ENCODE results near the gene KRT75. TPM values are rescaled to one million over a fixed set of nuclear protein-coding genes. Genes with fewer than 3 reads are reported as not detected.

KRT75 gene
- total RNA-seq, 1 donor from 2014 or later = not detected

DNA sequence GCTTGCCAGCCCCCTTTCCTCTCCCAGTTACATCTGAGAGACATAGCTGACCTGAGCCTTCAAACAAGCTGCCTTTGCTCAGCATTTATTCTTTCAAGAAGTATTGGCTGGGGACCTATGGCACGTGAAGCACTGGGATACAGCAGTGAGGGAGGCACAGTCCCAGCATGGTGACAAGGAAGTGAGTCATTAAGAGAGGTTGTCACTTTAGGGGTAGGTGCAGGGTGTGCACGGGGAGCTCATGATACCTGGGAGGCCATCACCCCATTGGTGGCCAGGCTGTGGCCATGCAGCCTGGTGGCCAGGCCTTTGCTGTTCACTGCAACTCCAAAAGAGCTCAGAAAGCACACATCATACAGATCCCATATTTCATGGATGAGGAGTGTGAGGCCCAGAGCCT, 5.7 kb upstream of the KRT75 start:
- no peak for DNase-seq (ENCODE audit: low spot score)

- DNase-seq (ENCODE audit: low spot score) = no peak
Observed at GRCh38 chr12:52439420-52439819, 5.2 kb upstream of the KRT75 start.

DNA sequence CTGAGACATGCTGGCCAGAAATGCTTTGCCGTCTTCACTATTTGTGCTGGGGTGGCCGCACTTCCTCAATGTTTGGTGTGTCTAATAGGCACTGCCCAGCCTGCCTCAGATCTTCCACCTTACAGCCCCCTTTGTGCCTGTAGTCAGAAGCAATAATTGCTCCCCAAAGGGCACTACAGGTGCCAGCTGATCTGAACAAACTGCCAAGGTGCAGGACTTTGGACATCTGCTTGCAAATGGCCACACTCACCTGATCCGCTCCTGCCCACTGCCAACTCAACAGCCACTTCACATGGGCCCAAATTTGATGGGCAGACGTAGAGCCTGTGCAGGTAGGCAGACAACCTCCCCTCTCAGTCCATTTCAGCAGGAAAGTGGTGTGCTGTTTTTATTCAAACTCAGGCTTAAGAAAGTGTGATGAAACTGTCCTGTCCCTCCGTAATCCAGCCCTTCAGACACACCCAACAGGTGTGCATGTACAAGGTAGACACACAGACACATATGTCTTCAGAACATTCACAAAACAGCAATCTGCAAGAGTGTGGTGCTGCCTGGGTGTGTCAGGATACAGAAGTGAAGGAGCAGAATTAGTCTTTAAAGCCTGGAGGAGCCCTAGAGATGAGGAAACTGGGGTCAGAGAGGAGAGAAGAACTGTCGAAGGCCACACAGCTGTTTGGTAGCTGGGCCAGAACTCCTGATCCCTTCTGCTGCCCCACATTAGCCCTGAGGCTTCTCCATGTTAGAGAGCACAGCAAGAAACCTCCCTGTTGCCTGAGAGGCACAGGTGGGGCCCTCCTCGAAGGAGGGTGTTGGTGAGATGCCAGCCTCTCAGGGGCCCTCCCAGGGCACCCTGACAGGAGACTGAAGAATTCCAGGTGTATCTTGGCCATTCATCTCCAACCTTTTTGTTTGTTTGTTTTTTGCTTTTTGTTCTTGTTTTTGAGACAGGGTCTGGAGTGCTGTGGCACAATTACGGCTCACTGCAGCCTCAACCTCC, 4.4 kb upstream of the KRT75 start:
- DNase-seq (ENCODE audit: low spot score) = no peak

DNA sequence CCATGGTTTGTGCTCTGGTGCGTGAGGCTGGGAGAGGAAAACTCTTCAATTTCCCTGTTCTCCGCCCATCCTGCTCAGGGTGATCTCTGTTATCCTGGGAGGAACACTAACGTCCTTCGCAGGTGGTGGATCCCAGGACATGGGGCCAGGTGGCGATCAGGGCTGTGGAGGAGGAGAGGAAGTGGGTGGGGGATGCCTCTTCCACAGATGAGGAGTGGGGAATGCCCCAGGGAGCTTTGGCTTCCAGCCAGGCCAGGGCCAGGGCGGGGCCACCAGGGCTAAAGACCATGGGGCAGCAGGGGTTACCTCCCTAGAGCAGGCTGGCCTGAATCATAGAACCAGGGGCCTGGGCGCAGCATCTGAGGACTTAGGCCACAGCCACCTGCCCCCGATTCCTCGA, 3.3 kb upstream of the KRT75 start:
- no peak for DNase-seq (ENCODE audit: low spot score)

GRCh38 chr12:52436828-52437474, 2.8 kb upstream of the KRT75 start:
- DNase-seq (ENCODE audit: low spot score) = no peak

GRCh38 chr12:52436000-52436827, 2.0 kb upstream of the KRT75 start:
- DNase-seq (ENCODE audit: low spot score) = no peak

DNA sequence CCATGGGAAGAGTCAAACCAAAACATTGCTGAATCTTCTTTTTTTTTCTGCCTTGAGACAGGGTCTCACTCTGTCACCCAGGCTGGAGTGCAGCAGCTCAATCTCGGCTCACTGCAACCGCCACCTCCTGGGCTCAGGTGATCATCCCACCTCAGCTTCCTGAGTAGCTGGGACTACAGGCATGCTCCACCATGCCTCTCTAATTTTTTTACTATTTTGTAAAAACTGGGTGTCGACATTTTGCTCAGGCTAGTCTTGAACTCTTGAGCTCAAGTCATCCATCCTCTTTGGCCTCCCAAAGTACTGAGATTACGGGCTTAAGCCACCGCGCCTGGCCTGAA, 1.5 kb upstream of the KRT75 start:
- no peak for DNase-seq (ENCODE audit: low spot score)

- no peak for DNase-seq (ENCODE audit: low spot score)
Observed at GRCh38 chr12:52434760-52435530, 774 bp upstream of the KRT75 start.

- no peak for DNase-seq (ENCODE audit: low spot score)
Observed at GRCh38 chr12:52433501-52434080, 580 bp downstream of the KRT75 start.

GRCh38 chr12:52432559-52433207, 1.5 kb downstream of the KRT75 start:
- no peak for DNase-seq (ENCODE audit: low spot score)

GRCh38 chr12:52428121-52428520, 6.0 kb downstream of the KRT75 start:
- no peak for DNase-seq (ENCODE audit: low spot score)

DNA sequence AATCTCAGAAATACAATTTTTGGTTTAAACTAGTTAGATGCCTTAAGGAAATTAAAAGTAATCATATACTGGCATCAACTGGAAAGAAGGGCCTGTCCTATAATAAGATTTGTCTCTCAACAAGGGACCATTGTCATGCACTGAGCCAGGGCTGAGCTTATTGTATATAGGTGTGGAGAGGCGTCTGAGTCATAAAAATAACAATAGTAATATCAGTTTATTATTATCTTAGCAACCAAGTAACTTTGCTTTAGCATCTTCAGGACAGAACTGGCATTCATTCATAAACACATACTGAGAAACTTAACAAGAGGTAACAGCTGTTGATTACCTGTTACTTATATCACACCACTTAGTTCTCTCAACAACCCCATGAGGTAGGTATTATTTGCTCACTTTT, 7.1 kb downstream of the KRT75 start:
- DNase-seq (ENCODE audit: low spot score) = no peak

- DNase-seq (ENCODE audit: low spot score) = no peak
Observed at GRCh38 chr12:52426034-52426433, 8.1 kb downstream of the KRT75 start.

GRCh38 chr12:52425466-52425865, 8.7 kb downstream of the KRT75 start:
- DNase-seq (ENCODE audit: low spot score) = no peak

GRCh38 chr12:52423661-52424500, 10.3 kb downstream of the KRT75 start:
- peak; percentile 24 for DNase-seq (ENCODE audit: low spot score)

GRCh38 chr12:52423035-52423434, 11.1 kb downstream of the KRT75 start:
- DNase-seq (ENCODE audit: low spot score) = no peak

DNA sequence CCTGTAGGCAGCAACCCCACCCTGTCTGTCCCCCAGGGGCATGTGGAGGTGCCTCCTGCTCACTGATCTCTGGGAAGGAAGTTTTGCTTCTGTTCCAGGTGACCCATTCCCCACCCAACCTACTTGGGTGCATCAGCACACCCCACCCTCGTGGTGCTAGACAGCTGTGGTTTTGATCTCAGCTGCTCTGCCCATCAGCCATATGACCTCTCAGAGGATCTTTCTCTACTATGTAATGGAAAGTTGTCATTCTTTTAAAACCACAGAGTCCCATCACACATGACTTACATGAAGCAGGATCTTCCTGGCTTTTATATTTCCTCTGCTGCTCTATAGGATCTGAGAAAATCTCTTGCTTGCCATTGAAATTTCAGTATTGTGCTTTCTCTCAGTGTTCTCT, 14.5 kb downstream of the KRT75 start:
- DNase-seq (ENCODE audit: low spot score) = no peak

- DNase-seq (ENCODE audit: low spot score) = no peak
Observed at GRCh38 chr12:52418576-52419110, 15.5 kb downstream of the KRT75 start.

DNA sequence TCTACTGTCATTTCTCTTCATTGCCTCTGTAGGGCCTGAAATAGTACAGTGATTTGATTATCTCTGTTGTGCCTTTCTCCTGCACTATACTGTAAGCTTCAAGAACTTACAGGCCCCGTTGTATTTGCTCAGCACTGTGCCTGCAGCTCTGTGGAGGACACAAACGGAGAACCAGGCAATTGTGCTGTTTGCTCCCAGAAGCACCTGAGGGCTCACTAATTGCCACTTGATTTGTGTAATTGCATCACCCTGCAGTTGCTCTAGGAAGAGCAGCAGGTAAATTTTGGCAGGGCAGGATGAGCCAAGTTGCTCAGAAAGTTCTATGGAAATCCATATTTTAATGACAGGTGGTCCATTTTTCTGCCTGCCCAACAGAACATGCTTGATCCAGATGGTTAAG, 16.4 kb downstream of the KRT75 start:
- DNase-seq (ENCODE audit: low spot score) = no peak

All from mucosa of gallbladder (tissue), 1 donor.